ENCODE measurements around the gene LMAN2.

DNA sequence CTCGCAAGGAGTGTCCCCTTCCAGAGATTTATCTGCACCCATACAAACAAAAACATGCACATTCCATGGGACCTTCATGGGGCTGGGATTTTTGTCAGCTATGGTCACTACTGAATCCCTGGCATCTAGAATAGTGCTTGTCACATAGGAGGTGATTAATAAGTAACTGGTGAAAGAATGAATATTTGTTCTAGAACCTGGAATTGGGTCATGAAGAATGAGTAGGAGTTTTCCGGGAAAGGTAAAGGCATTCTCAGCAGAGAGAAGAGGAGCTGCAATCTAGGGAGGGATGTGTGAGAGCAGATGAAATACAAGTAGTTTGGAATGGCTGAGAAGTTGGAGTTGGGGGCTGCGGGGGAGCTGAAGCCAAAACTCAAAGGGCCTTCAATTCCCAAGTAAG, 2.8 kb upstream of the LMAN2 start:
- TF ChIP-seq, protein P1, sequence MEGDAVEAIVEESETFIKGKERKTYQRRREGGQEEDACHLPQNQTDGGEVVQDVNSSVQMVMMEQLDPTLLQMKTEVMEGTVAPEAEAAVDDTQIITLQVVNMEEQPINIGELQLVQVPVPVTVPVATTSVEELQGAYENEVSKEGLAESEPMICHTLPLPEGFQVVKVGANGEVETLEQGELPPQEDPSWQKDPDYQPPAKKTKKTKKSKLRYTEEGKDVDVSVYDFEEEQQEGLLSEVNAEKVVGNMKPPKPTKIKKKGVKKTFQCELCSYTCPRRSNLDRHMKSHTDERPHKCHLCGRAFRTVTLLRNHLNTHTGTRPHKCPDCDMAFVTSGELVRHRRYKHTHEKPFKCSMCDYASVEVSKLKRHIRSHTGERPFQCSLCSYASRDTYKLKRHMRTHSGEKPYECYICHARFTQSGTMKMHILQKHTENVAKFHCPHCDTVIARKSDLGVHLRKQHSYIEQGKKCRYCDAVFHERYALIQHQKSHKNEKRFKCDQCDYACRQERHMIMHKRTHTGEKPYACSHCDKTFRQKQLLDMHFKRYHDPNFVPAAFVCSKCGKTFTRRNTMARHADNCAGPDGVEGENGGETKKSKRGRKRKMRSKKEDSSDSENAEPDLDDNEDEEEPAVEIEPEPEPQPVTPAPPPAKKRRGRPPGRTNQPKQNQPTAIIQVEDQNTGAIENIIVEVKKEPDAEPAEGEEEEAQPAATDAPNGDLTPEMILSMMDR (conservative IDR thresholded peaks at IDR 0.05; ENCODE audit: low read length): no peak
- TF ChIP-seq EZH2phosphoT487 (IDR thresholded peaks at IDR 0.05; ENCODE audit: borderline replicate concordance): no peak
